ENCODE measurements around the gene ITPK1.

DNA sequence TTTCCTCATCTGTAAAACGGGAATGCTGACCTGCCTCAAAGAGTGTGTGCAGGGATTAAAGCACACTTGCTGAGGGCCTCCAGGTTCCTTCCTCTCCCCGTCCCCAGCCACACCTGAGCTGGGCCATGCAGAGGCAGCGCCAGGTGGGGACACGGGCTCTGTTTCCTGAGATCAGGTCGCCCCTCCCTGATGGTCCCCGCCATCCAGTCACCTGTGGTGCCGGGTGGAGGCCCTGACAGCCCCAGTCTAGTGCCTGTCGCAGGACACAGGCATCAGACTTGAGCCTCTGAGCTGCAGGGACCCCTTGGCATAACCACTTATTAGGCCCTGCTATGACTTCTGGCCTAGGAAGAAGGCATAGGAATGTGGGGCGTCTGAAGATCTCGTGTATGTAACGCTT lies 180.3 kb downstream of the ITPK1 start:
- no peak for TF ChIP-seq POLR2A (IDR thresholded peaks at IDR 0.05; ENCODE audit: low read depth)
- no peak for TF ChIP-seq POLR2AphosphoS5 (IDR thresholded peaks at IDR 0.05)
- TF ChIP-seq, protein P1, sequence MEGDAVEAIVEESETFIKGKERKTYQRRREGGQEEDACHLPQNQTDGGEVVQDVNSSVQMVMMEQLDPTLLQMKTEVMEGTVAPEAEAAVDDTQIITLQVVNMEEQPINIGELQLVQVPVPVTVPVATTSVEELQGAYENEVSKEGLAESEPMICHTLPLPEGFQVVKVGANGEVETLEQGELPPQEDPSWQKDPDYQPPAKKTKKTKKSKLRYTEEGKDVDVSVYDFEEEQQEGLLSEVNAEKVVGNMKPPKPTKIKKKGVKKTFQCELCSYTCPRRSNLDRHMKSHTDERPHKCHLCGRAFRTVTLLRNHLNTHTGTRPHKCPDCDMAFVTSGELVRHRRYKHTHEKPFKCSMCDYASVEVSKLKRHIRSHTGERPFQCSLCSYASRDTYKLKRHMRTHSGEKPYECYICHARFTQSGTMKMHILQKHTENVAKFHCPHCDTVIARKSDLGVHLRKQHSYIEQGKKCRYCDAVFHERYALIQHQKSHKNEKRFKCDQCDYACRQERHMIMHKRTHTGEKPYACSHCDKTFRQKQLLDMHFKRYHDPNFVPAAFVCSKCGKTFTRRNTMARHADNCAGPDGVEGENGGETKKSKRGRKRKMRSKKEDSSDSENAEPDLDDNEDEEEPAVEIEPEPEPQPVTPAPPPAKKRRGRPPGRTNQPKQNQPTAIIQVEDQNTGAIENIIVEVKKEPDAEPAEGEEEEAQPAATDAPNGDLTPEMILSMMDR (IDR thresholded peaks at IDR 0.05): no peak

Measured in esophagus muscularis mucosa (tissue), 3 donors.